HL-60 (cell line): ENCODE measurements around the gene ETV6.

Experiments used
- POLR2AphosphoS5 ChIP-seq: IDR thresholded peaks from 2 replicates; pipeline ENCODE4 v1.6.1; 2012; ENCODE audit warnings: low read depth
- SPI1 ChIP-seq: IDR thresholded peaks from 2 replicates; pipeline ENCODE4 v1.6.1; 2012; ENCODE audit warnings: low read depth, mild to moderate bottlenecking, borderline replicate concordance
- TF ChIP-seq, protein P1 (sequence below): IDR thresholded peaks from one replicate; pipeline ENCODE4 v1.5.1; 2011; ENCODE audit warnings: low read length, control low read depth, inconsistent platforms; ENCODE audit not compliant: insufficient read depth

DNA sequence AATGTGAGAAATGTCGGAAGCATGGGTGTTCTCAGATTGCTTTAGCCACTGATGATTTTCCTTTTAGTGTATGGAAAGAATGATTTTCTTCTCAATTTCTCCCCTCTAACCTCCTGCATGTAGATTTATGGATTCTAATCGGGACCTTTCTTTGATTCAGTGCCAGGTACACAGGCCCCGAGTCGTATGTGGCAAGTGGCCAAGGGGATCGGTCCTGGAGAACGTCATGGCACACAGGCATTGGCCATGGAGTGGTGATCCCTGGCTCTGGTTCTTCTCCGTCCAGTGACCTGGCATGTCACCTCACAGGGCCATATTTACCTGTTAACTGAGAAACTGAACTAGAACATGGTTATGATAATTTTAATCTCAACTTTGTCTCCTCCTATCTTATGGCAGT lies 58.1 kb downstream of the ETV6 start:
- no peak for TF ChIP-seq POLR2AphosphoS5
- TF ChIP-seq, protein P1, sequence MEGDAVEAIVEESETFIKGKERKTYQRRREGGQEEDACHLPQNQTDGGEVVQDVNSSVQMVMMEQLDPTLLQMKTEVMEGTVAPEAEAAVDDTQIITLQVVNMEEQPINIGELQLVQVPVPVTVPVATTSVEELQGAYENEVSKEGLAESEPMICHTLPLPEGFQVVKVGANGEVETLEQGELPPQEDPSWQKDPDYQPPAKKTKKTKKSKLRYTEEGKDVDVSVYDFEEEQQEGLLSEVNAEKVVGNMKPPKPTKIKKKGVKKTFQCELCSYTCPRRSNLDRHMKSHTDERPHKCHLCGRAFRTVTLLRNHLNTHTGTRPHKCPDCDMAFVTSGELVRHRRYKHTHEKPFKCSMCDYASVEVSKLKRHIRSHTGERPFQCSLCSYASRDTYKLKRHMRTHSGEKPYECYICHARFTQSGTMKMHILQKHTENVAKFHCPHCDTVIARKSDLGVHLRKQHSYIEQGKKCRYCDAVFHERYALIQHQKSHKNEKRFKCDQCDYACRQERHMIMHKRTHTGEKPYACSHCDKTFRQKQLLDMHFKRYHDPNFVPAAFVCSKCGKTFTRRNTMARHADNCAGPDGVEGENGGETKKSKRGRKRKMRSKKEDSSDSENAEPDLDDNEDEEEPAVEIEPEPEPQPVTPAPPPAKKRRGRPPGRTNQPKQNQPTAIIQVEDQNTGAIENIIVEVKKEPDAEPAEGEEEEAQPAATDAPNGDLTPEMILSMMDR, result no peak
- no peak for TF ChIP-seq SPI1
